HG02973 (cell line): ENCODE data around the gene CSKMT.

Experiments
- ATAC-seq: cut with Tn5 transposase; IDR thresholded peaks from one replicate; pipeline ENCODE4 v1.9.1; 2021; ENCODE audit warnings: moderate library complexity; ENCODE audit not compliant: unreplicated experiment

Gene CSKMT

DNA sequence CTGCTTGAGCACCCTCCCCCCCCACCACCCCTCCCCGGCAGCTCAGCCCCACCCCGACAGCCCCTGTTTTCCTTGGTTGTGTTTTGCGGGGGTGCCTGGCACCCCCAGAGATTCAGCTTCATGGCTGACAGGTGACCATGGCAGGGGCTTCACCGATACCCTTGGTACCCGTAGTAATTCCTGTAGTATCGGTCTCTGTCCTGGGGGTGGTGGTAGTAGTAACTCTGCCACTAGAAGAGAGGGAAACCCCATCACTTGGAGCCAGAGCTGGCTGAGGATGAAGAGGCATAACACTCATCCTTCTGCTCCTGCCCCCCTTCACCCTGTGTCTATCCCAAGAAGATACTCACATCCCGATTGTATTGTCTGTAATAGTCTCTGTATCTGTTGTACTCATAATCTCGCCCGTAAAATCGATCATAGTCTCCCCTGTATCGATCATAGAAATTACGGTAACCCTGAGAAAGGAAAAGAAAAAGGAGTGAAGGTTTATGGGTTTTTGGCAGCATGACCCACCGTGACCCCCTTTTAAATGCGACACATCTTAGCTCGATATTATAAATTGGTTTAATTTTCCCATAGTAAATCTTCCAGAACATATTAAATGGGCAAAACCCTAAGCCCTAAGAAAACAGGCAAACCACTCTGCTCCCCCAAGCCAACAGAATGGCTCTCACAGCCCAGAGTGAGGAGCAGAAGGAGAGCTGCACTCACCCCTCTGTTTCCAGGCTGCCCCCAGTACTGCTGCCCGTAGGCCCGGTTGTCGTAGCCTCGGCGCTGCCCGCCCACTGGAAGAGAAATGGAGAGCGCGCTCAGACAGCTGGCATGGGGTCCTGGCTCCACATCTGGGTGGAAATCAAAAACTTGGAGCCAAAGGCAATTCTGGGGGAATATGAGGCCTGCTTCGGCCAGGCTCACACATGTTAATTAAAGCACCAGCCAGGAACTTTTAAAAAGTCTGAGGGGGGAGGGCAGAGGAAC is 50.3 kb downstream of the CSKMT start:
- ATAC-seq = no peak

DNA sequence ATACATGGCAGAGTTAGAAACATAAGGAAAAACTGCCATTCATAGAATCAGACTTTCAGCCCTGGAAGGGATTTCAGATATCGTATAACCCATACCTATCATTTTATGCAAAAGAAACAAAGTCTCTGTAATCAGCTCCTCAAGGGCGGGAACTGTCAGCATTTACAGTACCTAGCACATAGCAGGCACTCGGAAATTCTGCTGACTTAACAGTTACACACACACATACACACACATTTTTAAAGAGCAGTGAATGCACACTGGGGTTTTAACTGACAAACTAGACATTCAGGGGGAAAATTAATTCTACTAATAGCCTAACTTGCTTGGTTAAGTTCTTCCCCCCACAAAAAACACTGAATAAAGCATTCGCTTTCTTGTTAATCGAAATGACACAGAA is 51.1 kb downstream of the CSKMT start:
- no peak for ATAC-seq

DNA sequence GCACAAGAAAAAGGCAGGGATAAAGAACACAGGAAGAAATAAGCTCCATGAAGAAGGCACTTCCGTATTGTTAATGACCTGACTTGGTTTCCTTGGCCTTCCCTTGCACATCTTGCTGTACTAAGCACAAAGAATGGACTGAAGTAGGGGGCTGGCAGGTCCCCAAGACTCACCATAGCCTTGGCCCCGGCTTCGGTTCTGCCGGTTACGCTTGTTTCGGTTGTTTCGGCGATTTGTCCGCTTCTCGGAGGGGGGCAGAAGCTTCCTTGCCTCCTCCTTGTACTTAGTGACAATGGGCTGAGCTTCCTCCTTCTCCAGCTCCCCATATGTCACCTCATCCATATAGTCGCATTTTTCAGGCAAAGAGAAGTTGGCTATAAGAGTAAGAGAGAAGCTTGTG is 51.7 kb downstream of the CSKMT start:
- ATAC-seq = no peak
